ENCODE results near the gene RPLP2.

The RPLP2 gene

DNA sequence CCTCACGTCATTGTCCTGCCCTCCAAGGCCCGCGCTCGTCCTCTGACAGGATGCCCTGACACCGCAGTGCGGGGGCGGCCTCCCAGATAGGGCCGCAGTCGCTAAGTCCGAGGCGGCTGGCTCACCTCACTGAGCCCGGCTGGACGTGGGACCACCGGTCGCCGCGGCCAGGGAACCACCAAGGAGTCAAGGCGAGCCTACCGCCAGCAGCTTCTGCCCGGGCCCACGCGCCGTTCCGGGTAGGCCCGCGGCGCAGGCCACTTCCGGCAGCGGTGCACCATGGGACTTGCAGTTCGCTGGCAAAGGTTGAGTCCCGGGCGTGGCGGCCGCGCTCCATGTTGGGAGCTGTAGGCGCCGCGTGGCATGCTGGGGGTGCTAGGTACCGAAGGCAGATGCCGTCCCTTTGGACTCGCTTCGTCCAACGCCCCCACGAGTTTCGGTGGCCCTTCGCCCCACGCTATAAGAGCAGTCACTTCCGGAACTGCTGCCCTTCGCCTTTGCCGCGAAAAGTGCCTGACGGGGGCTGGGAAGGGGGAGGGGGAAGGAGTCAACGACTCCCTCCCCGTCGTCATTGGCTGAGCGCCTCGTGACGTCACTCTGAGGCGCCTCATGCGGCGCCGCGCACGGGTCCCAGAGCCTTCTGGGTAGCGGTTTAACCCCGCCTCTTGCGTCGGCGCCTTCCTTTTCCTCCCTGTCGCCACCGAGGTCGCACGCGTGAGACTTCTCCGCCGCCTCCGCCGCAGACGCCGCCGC lies at the start of gene RPLP2:
Gene RPLP2, plus strand, starts transcription at position 681 of the 753 bp plus-strand sequence. CDS start 268 bp downstream, outside the sequence.
- FAIRE-seq (peak; percentile 95), DNase-seq (ENCODE audit: extremely low spot score, insufficient read length, low read depth) (peak; percentile 92)

- FAIRE-seq, result no peak
Measured at GRCh38 chr11:760236-760635, 49.5 kb upstream of the RPLP2 start.

GRCh38 chr11:761526-762108 lies 48.1 kb upstream of the RPLP2 start:
- FAIRE-seq, result no peak
- no peak for DNase-seq (ENCODE audit: extremely low spot score, insufficient read length, low read depth)

More at GRCh38 chr11:760236-760635, 49.5 kb upstream of the RPLP2 start:
- DNase-seq (ENCODE audit: extremely low spot score, insufficient read length, low read depth), result no peak

DNA sequence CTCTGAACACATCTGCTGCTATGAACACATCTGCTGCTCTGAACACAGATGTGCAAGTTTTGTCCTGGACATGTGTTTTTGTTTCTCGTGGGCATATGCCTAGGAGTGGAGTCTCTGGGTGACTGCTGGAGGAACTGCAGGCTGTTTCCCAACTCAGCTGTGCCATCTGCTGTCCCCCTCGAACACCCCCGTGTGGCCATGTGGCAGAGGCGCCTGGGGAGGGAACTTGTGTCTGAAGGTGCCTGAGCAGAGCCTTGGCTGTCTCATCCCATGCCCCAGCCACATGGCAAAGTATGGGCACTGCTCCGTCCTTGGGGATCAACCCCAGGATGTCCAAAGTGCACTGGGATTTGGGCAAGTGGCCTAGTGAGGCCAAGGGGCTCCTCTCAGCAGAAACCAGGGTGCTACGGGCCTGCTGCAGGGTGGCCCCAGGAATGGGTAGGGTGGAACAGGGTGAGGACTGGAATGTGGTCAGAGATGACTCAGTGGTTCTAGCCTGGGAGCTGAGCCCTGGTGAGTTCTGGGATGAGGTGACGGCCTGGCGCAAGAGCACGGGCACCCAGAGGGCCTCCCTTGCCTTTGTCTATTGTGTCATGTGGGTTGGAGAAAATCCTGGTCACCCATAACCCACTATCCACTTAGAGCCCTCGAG lies 47.2 kb upstream of the RPLP2 start:
- FAIRE-seq, result no peak
- DNase-seq (ENCODE audit: extremely low spot score, insufficient read length, low read depth), result no peak

GRCh38 chr11:763073-763463 lies 46.7 kb upstream of the RPLP2 start:
- DNase-seq (ENCODE audit: extremely low spot score, insufficient read length, low read depth), result no peak
- FAIRE-seq, result no peak

DNA sequence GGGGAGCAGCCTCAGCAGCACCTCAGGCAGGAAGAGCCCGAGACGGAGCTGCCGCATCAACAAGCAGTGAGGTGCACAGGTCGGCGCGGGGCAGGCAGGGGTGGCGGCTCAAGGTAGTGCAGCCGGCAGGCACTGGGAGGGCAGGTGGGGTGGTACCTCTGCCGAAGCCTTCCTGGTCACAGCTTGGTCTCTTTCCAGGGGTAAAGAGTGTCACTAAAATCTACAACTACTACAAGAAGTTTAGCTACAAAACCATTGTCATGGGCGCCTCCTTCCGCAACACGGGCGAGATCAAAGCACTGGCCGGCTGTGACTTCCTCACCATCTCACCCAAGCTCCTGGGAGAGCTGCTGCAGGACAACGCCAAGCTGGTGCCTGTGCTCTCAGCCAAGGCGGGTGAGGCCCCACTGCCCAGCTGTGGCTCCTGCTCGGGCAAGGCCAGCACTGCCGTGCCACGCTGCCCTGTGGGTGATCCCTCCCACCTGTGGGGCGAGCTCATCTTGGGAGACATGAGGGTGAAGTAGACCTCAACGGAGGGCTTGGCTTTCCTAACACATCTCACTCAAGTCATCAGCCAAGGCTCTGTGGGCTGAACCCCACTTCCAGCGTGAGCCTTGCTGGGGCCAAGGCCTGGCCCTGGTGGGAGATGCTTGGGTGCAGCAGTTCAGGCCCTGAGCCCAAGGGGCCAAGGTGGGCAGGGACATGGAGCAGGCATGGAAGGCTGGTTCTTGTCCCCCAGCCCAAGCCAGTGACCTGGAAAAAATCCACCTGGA lies 46.0 kb upstream of the RPLP2 start:
- FAIRE-seq (no peak), DNase-seq (ENCODE audit: extremely low spot score, insufficient read length, low read depth) (no peak)

GRCh38 chr11:764322-765024 lies 45.3 kb upstream of the RPLP2 start:
- DNase-seq (ENCODE audit: extremely low spot score, insufficient read length, low read depth) (no peak), FAIRE-seq (no peak)

- no peak for DNase-seq (ENCODE audit: extremely low spot score, insufficient read length, low read depth)
- peak; percentile 52 for FAIRE-seq
Measured at GRCh38 chr11:765025-765801, 44.6 kb upstream of the RPLP2 start.

DNA sequence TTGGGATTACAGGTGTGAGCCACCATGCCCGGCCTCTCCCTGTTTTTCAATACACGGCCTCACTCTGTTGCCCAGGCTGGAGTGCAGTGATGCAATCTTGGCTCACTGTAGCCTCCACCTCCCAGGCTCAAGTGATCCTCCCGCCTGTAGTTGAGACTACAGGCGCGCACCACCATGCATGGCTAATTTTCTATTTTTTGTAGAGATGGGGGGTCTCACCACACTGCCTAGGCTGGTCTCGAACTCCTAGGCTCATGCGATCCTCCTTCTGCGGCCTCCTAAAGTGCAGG lies 44.0 kb upstream of the RPLP2 start:
- DNase-seq (ENCODE audit: extremely low spot score, insufficient read length, low read depth), result no peak
- FAIRE-seq, result no peak

GRCh38 chr11:766106-766935 lies 43.4 kb upstream of the RPLP2 start:
- DNase-seq (ENCODE audit: extremely low spot score, insufficient read length, low read depth) (no peak), FAIRE-seq (no peak)

GRCh38 chr11:766936-767210 lies 42.9 kb upstream of the RPLP2 start:
- FAIRE-seq, result no peak
- no peak for DNase-seq (ENCODE audit: extremely low spot score, insufficient read length, low read depth)

- no peak for FAIRE-seq
Measured at GRCh38 chr11:767238-767637, 42.5 kb upstream of the RPLP2 start.

DNA sequence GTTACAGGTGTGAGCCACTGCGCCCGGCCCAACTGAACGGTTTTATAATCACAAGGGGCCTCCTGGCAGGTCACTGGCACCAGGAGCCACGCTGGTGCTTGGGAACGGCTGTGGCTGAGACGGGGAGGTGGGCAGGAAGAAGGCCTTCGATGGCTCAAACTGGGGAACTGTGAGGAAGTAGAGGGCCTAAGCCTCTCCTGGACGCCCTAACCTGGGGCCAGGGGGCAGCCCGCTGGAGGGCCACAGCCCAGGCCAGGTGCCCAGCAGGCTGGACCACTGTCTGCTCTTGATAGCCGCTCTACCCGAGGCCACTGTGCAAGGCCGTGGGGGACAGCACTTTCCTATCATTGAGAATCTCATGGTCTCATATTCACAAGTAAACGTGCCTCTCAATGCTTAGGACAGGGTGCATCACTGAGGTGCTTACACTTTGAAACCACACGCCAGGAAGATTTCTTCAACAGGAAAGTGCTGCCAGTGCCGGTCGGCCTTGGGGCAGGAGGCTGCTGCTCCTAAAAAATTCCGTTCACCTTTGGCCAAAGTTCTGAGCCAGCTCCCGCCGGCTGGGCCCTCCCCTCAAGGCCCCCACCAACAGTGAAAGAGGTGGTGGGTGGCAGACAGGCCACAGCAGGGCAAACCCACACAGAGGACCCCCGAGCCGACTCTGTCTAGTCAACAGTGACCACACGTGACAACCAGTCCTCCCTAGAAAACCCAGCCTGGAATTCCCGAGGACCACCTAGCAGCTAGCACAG lies 39.7 kb upstream of the RPLP2 start:
- no peak for FAIRE-seq
- DNase-seq (ENCODE audit: extremely low spot score, insufficient read length, low read depth), result no peak

More at GRCh38 chr11:767238-767637, 42.5 kb upstream of the RPLP2 start:
- no peak for DNase-seq (ENCODE audit: extremely low spot score, insufficient read length, low read depth)

DNA sequence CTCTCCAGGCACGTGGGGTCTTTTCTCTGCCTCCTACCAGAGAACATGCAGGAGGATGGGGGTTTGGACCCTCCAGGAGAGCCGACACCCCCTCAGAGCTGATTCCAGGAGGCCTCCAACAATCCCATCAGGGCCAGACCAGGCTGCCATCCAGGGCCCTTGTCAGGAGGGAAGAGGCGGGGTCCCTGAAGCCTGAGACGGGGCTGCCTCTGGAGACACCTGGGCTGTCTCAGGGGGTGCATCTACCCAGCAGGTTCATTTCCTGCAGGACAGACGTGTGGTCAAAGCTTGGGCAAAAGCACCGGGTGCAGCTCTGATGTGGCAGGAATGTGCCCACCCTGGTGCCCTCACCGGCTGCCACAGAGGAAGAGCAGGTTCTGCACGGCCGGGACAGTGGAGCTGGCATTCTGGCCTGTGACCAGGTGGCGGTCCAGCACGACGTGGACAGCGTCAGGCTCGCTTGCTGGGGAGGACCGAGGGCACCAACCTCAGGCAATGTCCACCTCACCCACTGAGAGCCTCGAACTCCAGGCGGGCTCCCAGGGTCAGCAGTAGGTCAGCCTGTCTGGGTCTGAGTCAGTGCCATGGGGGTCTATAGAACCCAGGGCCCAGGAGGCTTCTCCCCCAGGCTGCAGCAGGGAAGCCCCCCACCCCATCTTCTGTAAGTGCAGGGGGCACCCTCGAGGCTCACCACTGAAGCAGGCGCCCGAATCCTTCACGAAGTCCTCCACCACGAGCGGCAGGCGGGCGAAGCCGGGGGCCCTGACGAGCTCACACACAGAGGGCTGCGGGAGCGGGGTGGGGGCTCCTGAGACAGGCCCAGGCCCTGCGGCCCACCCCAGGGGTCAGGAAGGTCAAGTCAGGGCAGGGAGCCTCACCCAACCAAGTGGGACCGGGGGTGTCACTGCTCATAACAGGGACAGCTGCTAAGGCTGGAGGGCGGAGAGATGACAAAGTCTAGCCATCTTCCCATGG lies 38.8 kb upstream of the RPLP2 start:
- FAIRE-seq, result no peak
- DNase-seq (ENCODE audit: extremely low spot score, insufficient read length, low read depth), result no peak

- DNase-seq (ENCODE audit: extremely low spot score, insufficient read length, low read depth) (no peak), FAIRE-seq (no peak)
Measured at GRCh38 chr11:771617-772204, 38.1 kb upstream of the RPLP2 start.

All from GM18507 (cell line).